GM21737 (cell line): ENCODE results near the gene NDRG4.

ENCODE experiments used
- ATAC-seq: cut with Tn5 transposase; IDR thresholded peaks from one replicate; pipeline ENCODE4 v1.9.1; 2021; ENCODE audit warnings: mild to moderate bottlenecking, moderate library complexity; ENCODE audit not compliant: unreplicated experiment

Gene NDRG4, protein sequence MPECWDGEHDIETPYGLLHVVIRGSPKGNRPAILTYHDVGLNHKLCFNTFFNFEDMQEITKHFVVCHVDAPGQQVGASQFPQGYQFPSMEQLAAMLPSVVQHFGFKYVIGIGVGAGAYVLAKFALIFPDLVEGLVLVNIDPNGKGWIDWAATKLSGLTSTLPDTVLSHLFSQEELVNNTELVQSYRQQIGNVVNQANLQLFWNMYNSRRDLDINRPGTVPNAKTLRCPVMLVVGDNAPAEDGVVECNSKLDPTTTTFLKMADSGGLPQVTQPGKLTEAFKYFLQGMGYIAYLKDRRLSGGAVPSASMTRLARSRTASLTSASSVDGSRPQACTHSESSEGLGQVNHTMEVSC

DNA sequence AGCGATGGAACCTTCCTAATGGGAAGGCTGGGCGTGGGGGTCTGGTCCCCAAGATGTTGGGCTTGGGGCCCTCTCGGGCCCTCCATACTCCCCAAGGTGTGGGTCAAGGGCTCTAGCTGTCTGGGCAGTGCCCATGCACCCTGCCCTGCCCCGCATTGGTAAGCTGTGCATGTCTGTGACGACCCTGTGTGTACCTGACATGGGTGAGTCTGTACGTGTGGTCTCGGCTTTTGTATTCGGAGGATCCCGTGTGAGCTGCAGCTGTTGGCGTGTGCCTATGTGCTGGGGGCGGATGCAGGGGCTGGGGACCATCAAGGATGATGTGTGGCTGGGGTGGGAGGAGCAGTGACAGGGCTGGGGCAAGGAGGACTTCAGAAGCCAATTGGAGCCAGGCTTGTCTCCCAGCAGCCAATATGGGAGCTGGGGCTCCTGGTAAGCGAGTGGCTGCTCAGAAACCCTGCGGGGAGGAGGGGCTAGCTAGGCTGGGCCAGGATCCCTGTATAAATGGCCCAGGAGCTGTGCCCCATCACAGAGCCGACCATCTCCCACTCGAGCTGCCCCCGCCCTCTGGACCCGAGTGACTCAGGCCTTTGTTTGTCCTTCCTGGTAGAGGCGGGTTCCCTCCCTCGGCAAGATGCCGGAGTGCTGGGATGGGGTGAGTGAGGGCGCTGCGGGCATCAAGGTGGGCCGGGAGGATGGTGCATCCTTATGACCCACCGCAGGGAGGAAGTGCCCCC is at the start of gene NDRG4:
TSS of gene NDRG4 (plus strand) at position 529 of the 737 bp plus-strand sequence. CDS start at position 635, 106 bp downstream.
- ATAC-seq: no peak

DNA sequence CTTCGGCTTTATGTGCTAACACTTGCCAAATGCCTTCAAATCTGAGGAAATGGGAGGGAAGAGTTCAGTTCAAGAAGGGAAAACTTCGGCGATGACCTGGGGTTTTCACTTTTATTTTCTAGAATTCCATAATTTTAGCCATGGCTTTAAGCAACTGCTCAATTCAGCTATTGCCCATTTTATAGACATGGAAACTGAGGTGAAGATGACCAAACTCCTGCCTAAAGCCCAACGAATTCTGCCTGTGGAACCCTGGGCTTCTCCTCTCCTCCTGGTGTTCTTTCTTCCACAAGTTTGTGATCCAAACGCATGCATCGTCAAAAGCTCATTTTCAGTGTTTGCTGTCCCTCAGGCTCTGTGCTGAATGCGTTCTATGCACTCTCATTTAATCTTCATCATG is 49.4 kb upstream of the NDRG4 start:
- no peak for ATAC-seq

GRCh38 chr16:58451265-58451689 is 48.7 kb upstream of the NDRG4 start:
- no peak for ATAC-seq

DNA sequence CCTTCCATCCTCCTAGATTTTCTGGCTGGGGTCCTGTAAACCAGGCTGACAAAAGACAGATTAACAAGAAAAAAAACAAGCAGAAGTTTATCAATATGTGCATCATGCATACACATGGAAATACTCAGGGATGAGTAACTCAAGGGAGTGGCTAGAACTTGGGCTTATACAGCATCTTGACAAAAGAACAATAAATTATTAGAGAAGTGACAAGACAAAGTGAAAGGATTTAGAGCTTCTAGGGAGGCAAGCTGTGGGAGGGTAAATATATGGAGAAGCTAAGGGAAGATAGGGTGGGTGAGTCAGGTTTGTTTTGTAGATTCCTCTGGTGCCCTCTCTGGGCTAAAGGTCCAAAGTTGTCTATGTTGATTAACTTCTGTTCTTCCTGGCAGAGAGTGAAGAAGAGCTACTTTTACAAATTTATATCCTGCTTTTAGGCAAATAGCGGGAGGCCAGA is 48.0 kb upstream of the NDRG4 start:
- no peak for ATAC-seq

DNA sequence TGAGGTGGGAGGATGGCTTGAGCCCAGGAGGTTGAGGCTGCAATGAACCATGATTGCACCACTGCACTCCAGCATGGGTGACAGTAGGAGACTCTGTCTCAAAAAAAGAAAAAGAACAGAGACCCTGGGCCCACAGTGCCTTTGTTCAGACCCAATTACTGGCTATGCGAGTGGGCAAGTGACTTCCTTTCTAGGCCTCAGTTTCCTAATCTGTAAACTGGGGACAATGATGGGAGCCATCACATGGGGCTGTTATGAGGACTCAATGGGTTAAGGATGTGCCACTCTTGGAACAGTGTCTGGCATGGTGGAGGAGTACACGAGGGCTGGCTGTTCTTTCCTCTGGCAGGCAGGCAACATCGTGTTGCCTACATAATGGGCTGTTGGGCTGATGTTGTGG is 47.3 kb upstream of the NDRG4 start:
- ATAC-seq: no peak

GRCh38 chr16:58454178-58454577 is 45.8 kb upstream of the NDRG4 start:
- ATAC-seq: no peak

DNA sequence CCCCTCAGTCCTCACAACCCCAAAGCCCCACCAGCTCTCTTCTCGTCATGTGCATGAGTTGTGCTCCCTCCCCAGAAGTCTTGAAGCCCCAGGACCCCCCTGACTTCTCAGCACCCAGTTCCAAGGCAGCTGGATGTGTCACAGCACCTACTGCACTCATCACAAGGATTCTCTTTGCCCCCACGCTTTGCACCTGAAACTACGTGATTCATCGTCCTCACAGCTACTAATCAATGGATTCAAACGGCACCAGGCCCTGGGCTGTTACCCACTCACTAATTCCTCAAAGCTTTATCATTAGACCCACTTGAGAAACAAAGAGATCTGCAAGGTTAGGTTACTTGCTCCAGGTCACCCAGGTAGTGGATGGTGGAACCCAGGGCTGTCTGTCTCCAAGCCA is 45.1 kb upstream of the NDRG4 start:
- no peak for ATAC-seq

GRCh38 chr16:58455750-58456149 is 44.2 kb upstream of the NDRG4 start:
- no peak for ATAC-seq

- no peak for ATAC-seq
Measured at GRCh38 chr16:58456193-58456592, 43.8 kb upstream of the NDRG4 start.

DNA sequence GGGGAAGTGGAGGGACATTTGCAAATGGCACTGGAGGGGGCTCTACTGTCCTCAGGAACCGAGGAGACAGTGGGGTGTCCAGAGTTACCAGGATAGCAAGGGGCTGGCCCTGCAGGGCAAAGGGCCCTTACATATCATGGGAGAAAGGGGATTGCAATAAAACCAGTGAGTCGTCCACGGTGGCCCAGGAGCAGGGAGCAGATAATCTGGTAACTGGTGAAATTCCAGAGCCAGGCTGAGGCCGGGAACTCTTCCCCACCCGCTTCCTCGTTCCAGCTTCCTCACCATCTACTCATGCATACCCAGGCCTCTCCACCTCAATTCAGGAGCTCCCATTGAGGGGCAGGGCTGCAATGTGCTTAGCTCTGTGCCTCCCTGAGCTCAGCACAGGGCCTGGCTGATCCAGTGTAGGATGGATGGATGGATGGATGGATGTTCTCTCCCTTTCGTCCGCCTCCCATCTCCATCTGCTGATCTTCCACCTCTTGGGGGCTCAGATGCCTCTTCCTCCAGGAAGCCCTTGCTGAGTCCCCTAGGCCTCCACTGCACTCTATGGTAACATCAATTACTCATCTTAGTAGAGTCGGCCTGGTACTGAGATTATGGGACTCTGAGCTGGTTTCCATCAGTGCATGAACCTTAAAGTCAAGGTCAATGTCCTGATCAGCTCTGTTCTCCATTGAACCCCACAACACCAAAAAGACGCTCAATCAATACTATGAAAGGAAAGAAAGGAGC is 41.2 kb upstream of the NDRG4 start:
- no peak for ATAC-seq

- ATAC-seq: no peak
Measured at GRCh38 chr16:58459344-58460218, 40.4 kb upstream of the NDRG4 start.

- ATAC-seq: no peak
Measured at GRCh38 chr16:58460219-58460610, 39.7 kb upstream of the NDRG4 start.

GRCh38 chr16:58461056-58461455 is 38.9 kb upstream of the NDRG4 start:
- ATAC-seq: no peak

GRCh38 chr16:58461640-58462039 is 38.3 kb upstream of the NDRG4 start:
- ATAC-seq: no peak

- ATAC-seq: no peak
Measured at GRCh38 chr16:58462089-58462488, 37.9 kb upstream of the NDRG4 start.

- no peak for ATAC-seq
Measured at GRCh38 chr16:58462499-58462996, 37.4 kb upstream of the NDRG4 start.

DNA sequence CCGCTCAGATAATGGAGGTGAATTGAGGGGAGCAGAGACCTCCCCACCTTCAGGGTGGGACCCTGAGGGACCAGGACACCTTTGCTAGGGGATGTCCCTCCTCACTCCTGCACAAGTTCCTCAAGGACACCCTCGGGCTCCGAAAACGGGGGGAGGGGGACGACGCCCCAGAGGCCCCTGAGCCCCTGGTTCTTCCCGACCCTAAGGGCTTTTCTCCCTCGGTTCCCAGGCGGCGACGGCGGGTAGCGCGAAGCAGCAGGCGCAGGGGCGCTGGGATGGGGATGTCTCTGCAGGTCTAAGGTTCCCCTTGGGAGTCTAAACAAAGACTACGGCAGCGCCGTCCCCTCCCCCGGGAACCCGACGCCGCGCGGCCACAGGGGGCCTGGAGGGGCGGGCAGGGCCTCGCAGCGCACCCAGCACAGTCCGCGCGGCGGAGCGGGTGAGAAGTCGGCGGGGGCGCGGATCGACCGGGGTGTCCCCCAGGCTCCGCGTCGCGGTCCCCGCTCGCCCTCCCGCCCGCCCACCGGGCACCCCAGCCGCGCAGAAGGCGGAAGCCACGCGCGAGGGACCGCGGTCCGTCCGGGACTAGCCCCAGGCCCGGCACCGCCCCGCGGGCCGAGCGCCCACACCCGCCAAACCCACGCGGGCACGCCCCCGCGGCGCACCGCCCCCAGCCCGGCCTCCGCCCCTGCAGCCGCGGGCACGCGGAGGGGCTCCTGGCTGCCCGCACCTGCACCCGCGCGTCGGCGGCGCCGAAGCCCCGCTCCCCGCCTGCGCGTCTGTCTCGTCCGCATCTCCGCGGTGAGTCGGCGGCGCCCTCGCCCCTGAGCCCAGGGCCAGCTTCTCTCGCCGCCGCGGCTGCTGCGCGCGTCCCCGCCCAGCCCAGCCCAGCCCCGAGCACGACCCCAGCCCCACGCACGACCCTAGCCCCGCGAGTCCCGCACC is 36.7 kb upstream of the NDRG4 start:
- ATAC-seq: no peak

DNA sequence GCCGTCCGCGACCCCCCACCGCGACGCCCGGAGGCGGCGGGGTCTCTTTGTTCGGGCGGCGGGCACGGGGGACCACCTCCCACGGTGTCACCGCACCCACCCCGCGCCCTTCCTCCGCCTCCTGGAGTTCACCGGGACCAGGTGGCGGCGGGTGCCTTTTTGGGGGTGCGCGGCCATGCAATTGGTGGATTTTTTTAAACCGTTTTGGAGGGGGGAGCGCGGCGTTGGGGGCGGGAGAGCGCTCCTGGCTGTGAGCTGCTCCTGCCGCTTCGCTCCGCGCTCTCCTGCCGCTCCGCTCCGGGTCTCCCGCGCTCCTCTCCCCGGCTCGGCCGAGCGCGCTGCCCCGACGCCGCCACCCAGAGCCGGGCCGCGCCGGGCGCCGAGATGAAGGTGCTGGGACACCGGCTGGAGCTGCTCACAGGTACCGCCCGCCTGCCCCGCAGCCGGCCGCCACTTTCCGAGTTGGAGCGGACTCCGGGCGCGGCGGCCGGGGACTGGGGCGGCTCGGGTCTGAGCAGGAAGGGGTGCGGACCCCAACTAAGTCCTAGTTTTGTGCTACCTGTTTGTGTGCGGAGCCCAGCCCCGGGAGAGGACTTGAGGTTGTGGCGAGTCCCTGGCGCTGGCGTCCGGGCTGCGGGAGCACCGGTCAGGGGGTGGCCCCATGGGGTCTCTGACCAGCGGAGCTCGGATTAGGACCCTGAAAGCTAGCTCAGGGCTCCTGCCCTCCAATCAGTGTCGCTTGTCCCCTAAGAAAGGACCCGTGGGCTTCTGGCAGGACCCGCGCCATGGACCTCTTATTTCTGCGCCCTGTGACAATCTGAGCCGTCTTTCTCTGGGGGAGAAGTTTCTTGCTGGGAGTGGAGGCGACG is 35.7 kb upstream of the NDRG4 start:
- no peak for ATAC-seq
